ENCODE measurements around the gene DNAAF1.

The DNAAF1 gene

DNA sequence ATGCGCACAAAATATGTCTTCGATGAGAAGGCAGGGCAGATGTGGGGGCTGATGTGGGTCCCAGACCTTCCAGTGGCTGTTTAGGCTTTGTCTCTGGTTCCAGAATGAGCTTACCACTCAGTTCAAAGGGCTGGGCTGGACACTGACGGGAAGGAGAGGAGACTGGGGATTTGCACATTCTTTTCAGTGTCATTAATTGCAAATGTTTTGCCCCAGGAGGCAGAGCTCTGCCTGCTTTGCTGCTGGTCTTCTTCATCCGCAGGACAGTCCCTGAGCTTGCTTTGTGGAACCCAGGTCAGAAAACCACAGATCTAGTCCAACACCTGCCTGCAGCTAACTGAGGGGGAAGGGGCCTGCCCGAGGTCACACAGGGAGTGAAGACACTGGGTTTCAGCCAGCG lies 73.8 kb downstream of the DNAAF1 start:
- peaks cover 8% of the 10 kb centered on the region for H3K27me3 ChIP-seq (ENCODE audit: low read depth, low read length)
- no peak overlapping the region for H3K4me2 ChIP-seq (ENCODE audit: low read length)
- no peaks in the 10 kb centered on the region for H3K36me3 ChIP-seq (replicated peaks; ENCODE audit: low read depth, low read length)
- TF ChIP-seq EZH2phosphoT487 (IDR thresholded peaks at IDR 0.05; ENCODE audit: low read depth), result no peak
- TF ChIP-seq, protein P1, sequence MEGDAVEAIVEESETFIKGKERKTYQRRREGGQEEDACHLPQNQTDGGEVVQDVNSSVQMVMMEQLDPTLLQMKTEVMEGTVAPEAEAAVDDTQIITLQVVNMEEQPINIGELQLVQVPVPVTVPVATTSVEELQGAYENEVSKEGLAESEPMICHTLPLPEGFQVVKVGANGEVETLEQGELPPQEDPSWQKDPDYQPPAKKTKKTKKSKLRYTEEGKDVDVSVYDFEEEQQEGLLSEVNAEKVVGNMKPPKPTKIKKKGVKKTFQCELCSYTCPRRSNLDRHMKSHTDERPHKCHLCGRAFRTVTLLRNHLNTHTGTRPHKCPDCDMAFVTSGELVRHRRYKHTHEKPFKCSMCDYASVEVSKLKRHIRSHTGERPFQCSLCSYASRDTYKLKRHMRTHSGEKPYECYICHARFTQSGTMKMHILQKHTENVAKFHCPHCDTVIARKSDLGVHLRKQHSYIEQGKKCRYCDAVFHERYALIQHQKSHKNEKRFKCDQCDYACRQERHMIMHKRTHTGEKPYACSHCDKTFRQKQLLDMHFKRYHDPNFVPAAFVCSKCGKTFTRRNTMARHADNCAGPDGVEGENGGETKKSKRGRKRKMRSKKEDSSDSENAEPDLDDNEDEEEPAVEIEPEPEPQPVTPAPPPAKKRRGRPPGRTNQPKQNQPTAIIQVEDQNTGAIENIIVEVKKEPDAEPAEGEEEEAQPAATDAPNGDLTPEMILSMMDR (IDR thresholded peaks at IDR 0.05; ENCODE audit: low read depth, low read length), result no peak
- no peaks in the 10 kb centered on the region for H3K9me3 ChIP-seq (ENCODE audit: insufficient read depth, low read length)
- H3K27ac ChIP-seq (ENCODE audit: low read length), result no peak overlapping the region
- H3K9ac ChIP-seq (ENCODE audit: low read length), result no peak overlapping the region
- no peaks in the 10 kb centered on the region for H3K4me1 ChIP-seq (ENCODE audit: low read length)
- no peak overlapping the region for H3K4me3 ChIP-seq (ENCODE audit: low read length)
- no peaks in the 10 kb centered on the region for H4K20me1 ChIP-seq (ENCODE audit: insufficient read depth, low read length)
- H2AFZ ChIP-seq (ENCODE audit: low read depth, low read length), result no peak overlapping the region
- no peaks in the 10 kb centered on the region for H3K79me2 ChIP-seq (ENCODE audit: low read length)

DNA sequence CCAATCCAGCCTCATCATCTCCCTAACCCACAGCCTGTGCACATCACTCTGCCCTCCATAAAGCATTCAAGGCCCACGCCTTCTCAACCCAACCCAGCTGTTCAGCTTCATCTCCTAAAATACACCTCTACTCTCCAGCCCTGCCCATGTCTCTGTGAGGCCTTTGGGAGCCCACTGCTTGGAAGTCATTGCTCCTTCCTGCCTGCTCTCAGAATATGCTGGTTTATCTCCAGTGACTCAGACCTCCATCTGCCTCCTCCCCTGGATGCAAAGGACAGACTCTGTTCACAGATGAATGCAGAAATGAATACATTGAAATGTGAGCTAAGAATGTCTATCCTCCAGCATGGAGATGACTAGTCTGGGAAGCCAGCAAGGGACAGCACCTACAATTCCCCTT lies 75.7 kb downstream of the DNAAF1 start:
- Histone ChIP-seq H3K79me2 (ENCODE audit: low read length) (no peaks in the 10 kb centered on the region), H3K4me1 (ENCODE audit: low read length) (no peaks in the 10 kb centered on the region), H4K20me1 (ENCODE audit: insufficient read depth, low read length) (no peaks in the 10 kb centered on the region), H3K4me3 (ENCODE audit: low read length) (no peak overlapping the region), H3K27ac (ENCODE audit: low read length) (no peak overlapping the region), H3K4me2 (ENCODE audit: low read length) (no peak overlapping the region), H3K9me3 (ENCODE audit: insufficient read depth, low read length) (no peaks in the 10 kb centered on the region), H3K9ac (ENCODE audit: low read length) (no peak overlapping the region), H3K36me3 (replicated peaks; ENCODE audit: low read depth, low read length) (no peaks in the 10 kb centered on the region), H2AFZ (ENCODE audit: low read depth, low read length) (no peak overlapping the region), H3K27me3 (ENCODE audit: low read depth, low read length) (peaks cover 13% of the 10 kb centered on the region)
- TF ChIP-seq, protein P1 (IDR thresholded peaks at IDR 0.05; ENCODE audit: low read depth, low read length), result no peak
- TF ChIP-seq EZH2phosphoT487 (IDR thresholded peaks at IDR 0.05; ENCODE audit: low read depth), result no peak

DNA sequence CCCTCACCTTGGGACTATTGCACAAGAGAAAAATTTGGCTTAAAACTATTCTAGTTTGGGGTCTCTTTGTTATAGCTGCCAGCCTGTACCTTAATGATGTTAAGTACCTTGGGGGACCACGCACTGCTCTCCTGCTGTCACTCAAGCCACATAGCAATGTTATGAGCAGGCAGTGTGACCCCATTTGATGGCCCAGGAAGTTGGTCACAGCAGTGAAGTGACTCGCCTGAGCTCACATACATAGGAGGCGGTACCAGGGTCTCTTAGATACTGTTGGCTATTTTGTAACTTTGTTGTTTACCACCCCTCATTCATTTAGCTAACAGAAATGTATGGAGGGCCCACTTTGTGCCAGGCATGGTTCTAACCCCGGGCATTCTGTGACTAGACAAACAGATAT lies 78.3 kb downstream of the DNAAF1 start:
- Histone ChIP-seq H3K4me1 (ENCODE audit: low read length) (no peaks in the 10 kb centered on the region), H3K4me3 (ENCODE audit: low read length) (no peak overlapping the region), H2AFZ (ENCODE audit: low read depth, low read length) (no peak overlapping the region), H4K20me1 (ENCODE audit: insufficient read depth, low read length) (no peaks in the 10 kb centered on the region), H3K27ac (ENCODE audit: low read length) (no peak overlapping the region), H3K9ac (ENCODE audit: low read length) (no peak overlapping the region), H3K36me3 (replicated peaks; ENCODE audit: low read depth, low read length) (no peaks in the 10 kb centered on the region), H3K4me2 (ENCODE audit: low read length) (no peak overlapping the region), H3K27me3 (ENCODE audit: low read depth, low read length) (peaks cover 13% of the 10 kb centered on the region), H3K9me3 (ENCODE audit: insufficient read depth, low read length) (no peaks in the 10 kb centered on the region), H3K79me2 (ENCODE audit: low read length) (no peaks in the 10 kb centered on the region)
- TF ChIP-seq, protein P1 (IDR thresholded peaks at IDR 0.05; ENCODE audit: low read depth, low read length), result no peak
- no peak for TF ChIP-seq EZH2phosphoT487 (IDR thresholded peaks at IDR 0.05; ENCODE audit: low read depth)

DNA sequence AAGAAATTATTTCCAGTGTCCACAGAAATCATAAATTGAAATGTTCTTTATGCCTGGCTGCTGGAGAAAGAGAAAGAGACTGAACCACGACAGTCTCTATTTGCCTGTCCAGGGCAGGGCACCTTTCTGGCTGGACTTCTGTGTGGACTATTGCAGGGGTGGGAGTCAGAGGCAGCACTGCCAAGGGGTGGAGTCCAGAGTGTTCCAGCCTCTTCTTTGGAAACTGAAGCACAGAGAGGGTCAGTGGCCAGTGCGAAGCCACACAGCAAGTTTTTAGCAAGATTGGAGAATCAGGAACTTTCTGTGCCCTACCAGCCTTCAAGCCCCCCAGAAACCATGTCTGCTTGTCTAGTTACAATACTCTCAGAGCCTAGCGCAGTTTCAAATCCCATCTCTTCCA lies 79.4 kb downstream of the DNAAF1 start:
- Histone ChIP-seq H2AFZ (ENCODE audit: low read depth, low read length) (no peak overlapping the region), H3K4me1 (ENCODE audit: low read length) (no peaks in the 10 kb centered on the region), H3K27ac (ENCODE audit: low read length) (no peak overlapping the region), H3K9me3 (ENCODE audit: insufficient read depth, low read length) (no peaks in the 10 kb centered on the region), H3K4me2 (ENCODE audit: low read length) (no peak overlapping the region), H3K79me2 (ENCODE audit: low read length) (no peaks in the 10 kb centered on the region), H3K36me3 (replicated peaks; ENCODE audit: low read depth, low read length) (no peaks in the 10 kb centered on the region), H3K4me3 (ENCODE audit: low read length) (no peak overlapping the region), H4K20me1 (ENCODE audit: insufficient read depth, low read length) (no peaks in the 10 kb centered on the region), H3K27me3 (ENCODE audit: low read depth, low read length) (peaks cover 13% of the 10 kb centered on the region), H3K9ac (ENCODE audit: low read length) (no peak overlapping the region)
- no peak for TF ChIP-seq EZH2phosphoT487 (IDR thresholded peaks at IDR 0.05; ENCODE audit: low read depth)
- TF ChIP-seq, protein P1 (IDR thresholded peaks at IDR 0.05; ENCODE audit: low read depth, low read length), result no peak

All from OCI-LY3 (cell line).